GM23248 (cell line): Measurements from ENCODE around the gene ZNF107.

Experiments used
- EZH2 ChIP-seq: fragments of 200-600 bp; sonication (generic); IDR thresholded peaks from 2 replicates; pipeline ENCODE4 v1.6.1; 2018; ENCODE audit warnings: antibody characterized with exemption, mild to moderate bottlenecking; ENCODE audit not compliant: insufficient read depth, poor library complexity, severe bottlenecking
- EZH2phosphoT487 ChIP-seq: fragments of 200-600 bp; sonication (generic); IDR thresholded peaks from 2 replicates; pipeline ENCODE4 v1.6.1; 2018; ENCODE audit warnings: antibody characterized with exemption, moderate library complexity, mild to moderate bottlenecking, low read depth; ENCODE audit not compliant: insufficient read depth

DNA sequence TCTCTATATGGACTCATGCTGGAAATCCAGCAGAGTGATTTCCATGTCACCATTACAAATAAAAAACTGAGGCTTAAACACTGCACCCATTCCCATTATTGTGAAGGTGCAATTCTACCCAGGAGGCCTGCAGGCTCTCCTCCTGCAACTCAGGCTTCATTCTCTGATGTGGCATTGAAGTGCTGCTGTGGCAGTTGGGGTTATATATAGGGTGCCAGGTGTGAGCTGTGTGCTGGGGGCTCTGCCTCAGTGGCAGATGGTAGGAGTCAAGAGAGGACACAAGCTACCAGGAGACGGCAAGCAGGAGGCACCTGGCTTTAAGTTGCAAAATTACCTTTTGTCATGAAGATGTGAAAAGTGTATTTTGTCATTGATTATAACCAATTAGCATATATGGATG is 21.3 kb downstream of the ZNF107 start:
- TF ChIP-seq EZH2 = no peak
- TF ChIP-seq EZH2phosphoT487 = no peak
